ENCODE results near the gene FAM131B.
"Not testable (repeated sequence)": the region's sequence is repeated elsewhere in the genome, so short reads cannot be mapped to it uniquely, and the experiment has no call there.

Gene FAM131B

DNA sequence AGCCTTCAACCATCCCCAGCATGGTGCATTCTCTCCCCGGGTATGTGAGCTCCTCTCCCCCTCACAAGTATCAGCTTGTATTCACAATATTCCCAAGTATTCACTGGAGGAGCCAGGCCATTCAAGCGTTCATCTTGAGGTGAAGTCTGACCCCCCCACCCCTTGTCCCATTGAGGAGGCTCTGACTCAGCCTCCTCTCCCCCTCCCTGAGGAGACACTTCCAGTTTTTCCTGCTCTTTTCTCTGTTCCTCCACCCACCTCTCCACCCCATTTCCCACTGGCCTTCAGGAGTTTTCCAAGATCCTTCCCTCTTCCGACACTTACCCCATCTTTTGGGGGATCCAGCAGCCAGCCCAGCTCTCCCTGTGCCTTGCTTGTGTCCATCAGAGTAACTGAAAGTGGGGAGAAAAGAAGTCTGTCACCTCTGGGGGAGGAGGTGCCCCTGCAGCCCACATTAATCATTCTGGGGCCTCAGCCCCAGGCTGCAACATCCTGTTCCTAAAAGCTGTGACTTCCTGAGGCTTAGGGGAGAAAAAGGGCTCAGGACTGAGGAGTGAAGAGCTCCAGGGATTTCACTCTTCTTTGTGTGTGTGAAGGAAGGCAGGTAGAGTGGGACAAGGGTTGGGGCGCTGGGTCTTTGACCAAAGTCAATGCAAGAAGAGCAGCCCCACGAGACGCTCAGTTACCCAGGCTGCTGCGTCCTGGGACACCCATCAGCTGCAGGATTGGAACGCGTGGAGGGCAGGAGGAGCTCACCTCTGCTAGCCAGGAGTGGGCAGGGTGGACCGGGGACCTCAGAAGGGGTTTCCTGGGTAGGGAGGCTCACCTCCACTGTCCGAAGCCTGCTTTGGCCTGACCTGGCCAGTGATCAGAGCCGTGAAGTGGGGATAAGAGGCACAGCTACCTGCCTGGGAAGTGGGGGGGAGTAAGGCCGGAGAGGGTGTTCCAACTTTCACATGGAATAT, 45.1 kb upstream of the FAM131B start:
- in situ Hi-C loops (cut with MboI; ENCODE audit: low sequenced_read_pairs, unreplicated experiment), result loop anchor here (25.0 kb wide), 1 partner anchor 170 kb away; no protein-coding TSS in a partner anchor
- DNase-seq (ENCODE audit: low spot score), result no peak
- TF ChIP-seq, protein P1, sequence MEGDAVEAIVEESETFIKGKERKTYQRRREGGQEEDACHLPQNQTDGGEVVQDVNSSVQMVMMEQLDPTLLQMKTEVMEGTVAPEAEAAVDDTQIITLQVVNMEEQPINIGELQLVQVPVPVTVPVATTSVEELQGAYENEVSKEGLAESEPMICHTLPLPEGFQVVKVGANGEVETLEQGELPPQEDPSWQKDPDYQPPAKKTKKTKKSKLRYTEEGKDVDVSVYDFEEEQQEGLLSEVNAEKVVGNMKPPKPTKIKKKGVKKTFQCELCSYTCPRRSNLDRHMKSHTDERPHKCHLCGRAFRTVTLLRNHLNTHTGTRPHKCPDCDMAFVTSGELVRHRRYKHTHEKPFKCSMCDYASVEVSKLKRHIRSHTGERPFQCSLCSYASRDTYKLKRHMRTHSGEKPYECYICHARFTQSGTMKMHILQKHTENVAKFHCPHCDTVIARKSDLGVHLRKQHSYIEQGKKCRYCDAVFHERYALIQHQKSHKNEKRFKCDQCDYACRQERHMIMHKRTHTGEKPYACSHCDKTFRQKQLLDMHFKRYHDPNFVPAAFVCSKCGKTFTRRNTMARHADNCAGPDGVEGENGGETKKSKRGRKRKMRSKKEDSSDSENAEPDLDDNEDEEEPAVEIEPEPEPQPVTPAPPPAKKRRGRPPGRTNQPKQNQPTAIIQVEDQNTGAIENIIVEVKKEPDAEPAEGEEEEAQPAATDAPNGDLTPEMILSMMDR (IDR thresholded peaks at IDR 0.05; ENCODE audit: borderline replicate concordance, control extremely low read depth, extremely low read depth, insufficient read depth, missing control alignments), result no peak

DNA sequence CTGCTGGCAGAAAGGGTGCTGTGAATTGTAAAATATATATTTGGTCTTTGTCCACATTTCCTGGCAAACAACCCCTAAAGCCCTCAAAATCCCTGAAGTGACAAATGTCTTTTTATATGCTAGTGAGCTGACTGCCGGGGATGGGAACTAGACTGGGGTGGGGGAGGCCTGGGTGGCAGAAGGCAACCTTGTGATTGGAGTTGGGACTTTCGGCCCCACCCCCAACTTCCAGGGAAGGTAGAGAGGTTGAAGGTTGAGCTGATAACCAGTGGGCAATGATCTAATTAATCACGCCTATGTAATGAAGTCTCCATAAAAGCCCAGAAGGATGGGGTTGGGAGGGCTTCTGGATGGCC, 43.5 kb upstream of the FAM131B start:
- in situ Hi-C loops (cut with MboI; ENCODE audit: low sequenced_read_pairs, unreplicated experiment), result loop anchor here (25.0 kb wide), 1 partner anchor 169 kb away; no protein-coding TSS in a partner anchor
- TF ChIP-seq, protein P1 (IDR thresholded peaks at IDR 0.05; ENCODE audit: borderline replicate concordance, control extremely low read depth, extremely low read depth, insufficient read depth, missing control alignments), result no peak
- DNase-seq (ENCODE audit: low spot score), result no peak

DNA sequence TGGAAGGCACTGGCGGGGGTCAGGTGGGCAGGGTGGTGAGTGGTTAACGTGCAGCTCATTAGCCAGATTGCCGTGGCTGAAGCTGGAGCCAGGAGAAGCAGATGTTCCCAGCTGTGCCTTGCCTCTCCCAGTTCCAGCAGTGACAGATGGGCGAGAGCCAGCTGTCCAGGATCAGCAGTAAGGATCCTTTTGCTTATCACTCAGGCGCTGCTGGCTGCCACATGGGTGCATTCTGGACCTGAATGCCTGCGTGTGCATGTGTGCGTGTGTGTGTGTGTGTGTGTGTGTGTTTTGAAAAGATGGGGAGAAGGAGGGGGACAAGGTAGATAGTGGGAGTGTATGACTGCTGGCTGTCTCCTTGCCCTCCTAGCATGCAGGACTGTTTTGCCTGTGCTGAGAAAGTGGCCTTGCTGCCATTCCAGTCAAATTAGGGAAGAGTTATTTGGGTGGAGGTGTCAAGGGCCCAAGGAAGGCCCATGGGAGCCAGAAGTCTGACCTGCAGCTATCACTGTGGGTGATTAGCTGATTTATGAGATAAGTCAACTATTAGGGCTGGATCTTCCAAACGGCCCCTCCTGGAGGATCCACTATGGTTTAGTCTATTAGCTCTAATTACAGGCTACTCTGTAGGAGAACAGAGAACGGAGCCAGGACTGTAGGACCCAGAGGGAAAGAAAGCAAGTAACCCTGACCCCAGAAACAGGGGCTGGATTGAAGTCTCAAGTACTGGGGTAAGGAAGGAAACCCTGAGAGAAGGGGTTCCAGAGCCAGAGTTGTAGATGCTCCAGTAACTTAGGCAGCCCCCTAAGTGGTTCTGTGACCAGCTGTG, 42.9 kb upstream of the FAM131B start:
- TF ChIP-seq, protein P1 (IDR thresholded peaks at IDR 0.05; ENCODE audit: borderline replicate concordance, control extremely low read depth, extremely low read depth, insufficient read depth, missing control alignments), result no peak
- in situ Hi-C loops (cut with MboI; ENCODE audit: low sequenced_read_pairs, unreplicated experiment), result loop anchor here (25.0 kb wide), 1 partner anchor 168 kb away; no protein-coding TSS in a partner anchor
- DNase-seq (ENCODE audit: low spot score), result no peak

DNA sequence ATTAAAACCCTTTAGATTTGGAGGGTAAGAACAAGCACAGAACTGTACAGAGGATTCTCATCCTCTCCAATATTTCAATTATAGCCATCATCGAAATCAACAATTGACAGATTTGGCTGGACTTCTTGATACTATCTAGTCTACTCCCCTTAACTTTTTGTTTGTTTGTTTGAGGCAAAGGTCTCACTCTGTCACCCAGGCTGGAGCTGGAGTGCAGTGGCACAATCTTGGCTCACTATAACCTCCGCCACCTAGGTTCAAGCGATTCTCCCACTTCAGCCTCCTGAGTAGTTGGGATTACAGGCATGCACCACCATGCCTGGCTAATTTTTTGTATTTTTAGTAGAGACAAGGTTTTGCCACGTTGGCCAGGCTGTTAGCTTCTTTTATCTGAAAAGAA, 39.7 kb upstream of the FAM131B start:
- DNase-seq (ENCODE audit: low spot score), result not testable (repeated sequence)
- in situ Hi-C loops (cut with MboI; ENCODE audit: low sequenced_read_pairs, unreplicated experiment), result loop anchor here (25.0 kb wide), 1 partner anchor 165 kb away; no protein-coding TSS in a partner anchor

DNA sequence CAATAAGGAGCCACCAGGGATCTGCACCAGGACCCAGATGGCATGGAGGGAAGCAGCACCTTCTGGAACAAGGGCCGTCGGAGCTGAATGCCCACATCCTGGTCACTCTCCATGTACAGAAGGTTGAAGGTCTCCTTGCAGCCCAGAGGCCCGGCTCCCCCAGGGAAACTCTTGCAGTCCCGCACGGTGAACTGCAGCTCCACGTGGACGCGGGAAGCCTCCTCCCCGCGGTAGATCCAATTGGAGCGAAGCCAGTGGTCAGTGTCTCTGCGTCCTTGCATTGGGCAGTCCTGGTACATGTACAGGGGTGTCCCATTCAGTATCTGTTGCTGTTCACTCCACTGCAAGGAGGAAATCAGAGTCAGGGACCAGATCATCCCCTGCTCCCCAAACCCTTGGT, 38.8 kb upstream of the FAM131B start:
- in situ Hi-C loops (cut with MboI; ENCODE audit: low sequenced_read_pairs, unreplicated experiment), result loop anchor here (25.0 kb wide), 1 partner anchor 164 kb away; no protein-coding TSS in a partner anchor
- DNase-seq (ENCODE audit: low spot score), result no peak
- TF ChIP-seq, protein P1 (IDR thresholded peaks at IDR 0.05; ENCODE audit: borderline replicate concordance, control extremely low read depth, extremely low read depth, insufficient read depth, missing control alignments), result no peak

DNA sequence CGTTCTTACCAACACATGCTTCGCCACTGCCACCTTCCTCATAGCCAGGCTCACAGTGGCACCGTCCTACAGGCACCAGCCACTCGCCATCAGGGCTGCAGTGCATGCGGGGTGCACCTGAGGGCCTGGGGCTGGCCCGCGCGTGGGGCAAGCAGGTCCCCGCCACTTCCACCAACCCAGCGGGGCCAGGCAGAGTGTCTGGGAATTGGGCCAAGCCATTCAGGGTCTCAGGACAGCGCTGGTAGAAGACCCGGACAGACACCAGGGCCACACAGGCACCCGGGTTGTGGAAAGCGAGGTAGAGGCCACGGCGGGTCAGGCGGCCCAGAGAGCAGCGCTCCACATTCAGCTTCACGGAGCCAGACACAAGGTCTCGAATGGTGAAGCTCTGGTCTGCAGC, 37.1 kb upstream of the FAM131B start:
- in situ Hi-C loops (cut with MboI; ENCODE audit: low sequenced_read_pairs, unreplicated experiment), result loop anchor here (25.0 kb wide), 1 partner anchor 162 kb away; no protein-coding TSS in a partner anchor
- TF ChIP-seq, protein P1 (IDR thresholded peaks at IDR 0.05; ENCODE audit: borderline replicate concordance, control extremely low read depth, extremely low read depth, insufficient read depth, missing control alignments), result no peak
- DNase-seq (ENCODE audit: low spot score), result no peak
